Measurements from ENCODE around the gene MEIKIN.

Gene MEIKIN

GRCh38 chr5:131945551-131946168 is at the start of gene MEIKIN:
Gene MEIKIN, minus strand, starts transcription at chr5:131945663. Its CDS starts 158 bp downstream, at chr5:131945505.
- no peak for DNase-seq (ENCODE audit: low read depth in 2 of 2)

- DNase-seq (ENCODE audit: low read depth in 2 of 2): no peak
Measured at GRCh38 chr5:131994533-131995226, 49.2 kb upstream of the MEIKIN start.

GRCh38 chr5:131994090-131994489 is 48.6 kb upstream of the MEIKIN start:
- no peak for DNase-seq (ENCODE audit: low read depth in 2 of 2)

- DNase-seq (ENCODE audit: low read depth in 2 of 2): no peak
Measured at GRCh38 chr5:131993676-131994075, 48.2 kb upstream of the MEIKIN start.

- no peak for DNase-seq (ENCODE audit: low read depth in 2 of 2)
Measured at GRCh38 chr5:131992370-131992769, 46.9 kb upstream of the MEIKIN start.

- DNase-seq (ENCODE audit: low read depth in 2 of 2): no peak
Measured at GRCh38 chr5:131991593-131992324, 46.3 kb upstream of the MEIKIN start.

- no peak for DNase-seq (ENCODE audit: low read depth in 2 of 2)
Measured at GRCh38 chr5:131990716-131991115, 45.3 kb upstream of the MEIKIN start.

- DNase-seq (ENCODE audit: low read depth in 2 of 2): no peak
Measured at GRCh38 chr5:131988601-131989000, 43.1 kb upstream of the MEIKIN start.

- no peak for DNase-seq (ENCODE audit: low read depth in 2 of 2)
Measured at GRCh38 chr5:131987251-131987650, 41.8 kb upstream of the MEIKIN start.

GRCh38 chr5:131986161-131986912 is 40.9 kb upstream of the MEIKIN start:
- DNase-seq (ENCODE audit: low read depth in 2 of 2): no peak

- no peak for DNase-seq (ENCODE audit: low read depth in 2 of 2)
Measured at GRCh38 chr5:131984956-131985665, 39.6 kb upstream of the MEIKIN start.

GRCh38 chr5:131983244-131983771 is 37.8 kb upstream of the MEIKIN start:
- no peak for DNase-seq (ENCODE audit: low read depth in 2 of 2)

- no peak for DNase-seq (ENCODE audit: low read depth in 2 of 2)
Measured at GRCh38 chr5:131981516-131981915, 36.1 kb upstream of the MEIKIN start.

- no peak for DNase-seq (ENCODE audit: low read depth in 2 of 2)
Measured at GRCh38 chr5:131980696-131981095, 35.2 kb upstream of the MEIKIN start.

- DNase-seq (ENCODE audit: low read depth in 2 of 2): no peak
Measured at GRCh38 chr5:131979816-131980215, 34.4 kb upstream of the MEIKIN start.

GRCh38 chr5:131977212-131977604 is 31.7 kb upstream of the MEIKIN start:
- no peak for DNase-seq (ENCODE audit: low read depth in 2 of 2)

GRCh38 chr5:131976414-131977211 is 31.1 kb upstream of the MEIKIN start:
- DNase-seq (ENCODE audit: low read depth in 2 of 2): no peak

GRCh38 chr5:131974956-131975726 is 29.7 kb upstream of the MEIKIN start:
- DNase-seq (ENCODE audit: low read depth in 2 of 2): no peak

GRCh38 chr5:131974622-131974955 is 29.1 kb upstream of the MEIKIN start:
- no peak for DNase-seq (ENCODE audit: low read depth in 2 of 2)

GRCh38 chr5:131974016-131974415 is 28.6 kb upstream of the MEIKIN start:
- no peak for DNase-seq (ENCODE audit: low read depth in 2 of 2)
